Progenitor cell of endocrine pancreas (in vitro differentiated cells): ENCODE data around the gene IFITM5. TPM values are rescaled to one million over a fixed set of nuclear protein-coding genes. Genes with fewer than 3 reads are reported as not detected.

Experiments
- DNase-seq: peaks from one replicate; pipeline ENCODE4 v3.0.0; 2021; ENCODE audit warnings: low spot score; ENCODE audit not compliant: unreplicated experiment
- H3K27ac Mint-ChIP-seq: 2 replicates; pipeline ENCODE4 v1.8.0; 2021; ENCODE audit warnings: mild to moderate bottlenecking, moderate library complexity, mixed read lengths
- H3K27me3 Mint-ChIP-seq: 2 replicates; pipeline ENCODE4 v1.8.0; 2021; ENCODE audit warnings: mixed read lengths
- H3K36me3 Mint-ChIP-seq: 2 replicates; pipeline ENCODE4 v1.8.0; 2022; ENCODE audit warnings: mixed read lengths; ENCODE audit not compliant: insufficient read depth
- H3K4me1 Mint-ChIP-seq: 2 replicates; pipeline ENCODE4 v1.8.0; 2021; ENCODE audit warnings: low read depth, mixed read lengths
- H3K4me3 Mint-ChIP-seq: 2 replicates; pipeline ENCODE4 v1.8.0; 2021; ENCODE audit warnings: low read depth, mild to moderate bottlenecking, moderate library complexity, mixed read lengths
- H3K9me3 Mint-ChIP-seq: 2 replicates; pipeline ENCODE4 v1.8.0; 2021; ENCODE audit warnings: low read depth, mixed read lengths
- total RNA-seq: library from RNA; stranded (reverse); gene quantifications from 2 replicates; pipeline ENCODE4 v1.2.1, GENCODE V29; 2021
- TF ChIP-seq, protein P1 (sequence below): fragments of 200-600 bp; sonication (generic); IDR thresholded peaks from one replicate; pipeline ENCODE4 v1.5.0; 2021; ENCODE audit warnings: antibody characterized with exemption, mild to moderate bottlenecking; ENCODE audit not compliant: unreplicated experiment

The IFITM5 gene
- total RNA-seq, 1 donor from 2014 or later, result not detected

DNA sequence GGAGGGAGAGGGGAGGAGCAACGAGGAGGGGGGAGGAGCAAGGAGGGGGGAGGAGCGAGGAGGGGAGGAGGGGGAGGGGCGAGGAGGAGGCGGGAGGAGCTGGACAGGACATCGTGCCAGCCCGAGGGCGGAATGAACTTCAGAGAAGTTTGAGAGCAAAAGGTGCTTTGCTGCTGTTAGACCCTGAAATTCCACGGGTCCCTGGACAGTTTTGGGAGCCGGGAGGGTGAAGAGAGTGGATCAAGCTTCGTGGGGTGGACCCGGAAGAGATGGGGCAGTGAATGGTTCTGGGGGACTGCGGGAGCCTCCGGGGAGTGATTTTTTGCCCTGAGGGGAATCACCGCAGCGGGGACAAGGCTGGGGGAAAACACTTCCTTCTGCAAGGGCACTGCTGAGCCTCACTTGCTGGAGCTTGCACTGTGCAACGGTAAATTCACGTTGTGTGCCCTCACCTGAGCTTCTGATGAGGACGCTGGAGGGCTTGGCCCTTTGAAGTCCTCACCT lies 31.8 kb downstream of the IFITM5 start:
- no peak overlapping the region for H3K27ac Mint-ChIP-seq
- H3K36me3 Mint-ChIP-seq, result no peaks in the 10 kb centered on the region
- no peak overlapping the region for H3K4me3 Mint-ChIP-seq
- peaks cover 7% of the 10 kb centered on the region for H3K4me1 Mint-ChIP-seq
- H3K9me3 Mint-ChIP-seq, result no peaks in the 10 kb centered on the region
- H3K27me3 Mint-ChIP-seq, result peaks cover 14% of the 10 kb centered on the region
- TF ChIP-seq, protein P1, sequence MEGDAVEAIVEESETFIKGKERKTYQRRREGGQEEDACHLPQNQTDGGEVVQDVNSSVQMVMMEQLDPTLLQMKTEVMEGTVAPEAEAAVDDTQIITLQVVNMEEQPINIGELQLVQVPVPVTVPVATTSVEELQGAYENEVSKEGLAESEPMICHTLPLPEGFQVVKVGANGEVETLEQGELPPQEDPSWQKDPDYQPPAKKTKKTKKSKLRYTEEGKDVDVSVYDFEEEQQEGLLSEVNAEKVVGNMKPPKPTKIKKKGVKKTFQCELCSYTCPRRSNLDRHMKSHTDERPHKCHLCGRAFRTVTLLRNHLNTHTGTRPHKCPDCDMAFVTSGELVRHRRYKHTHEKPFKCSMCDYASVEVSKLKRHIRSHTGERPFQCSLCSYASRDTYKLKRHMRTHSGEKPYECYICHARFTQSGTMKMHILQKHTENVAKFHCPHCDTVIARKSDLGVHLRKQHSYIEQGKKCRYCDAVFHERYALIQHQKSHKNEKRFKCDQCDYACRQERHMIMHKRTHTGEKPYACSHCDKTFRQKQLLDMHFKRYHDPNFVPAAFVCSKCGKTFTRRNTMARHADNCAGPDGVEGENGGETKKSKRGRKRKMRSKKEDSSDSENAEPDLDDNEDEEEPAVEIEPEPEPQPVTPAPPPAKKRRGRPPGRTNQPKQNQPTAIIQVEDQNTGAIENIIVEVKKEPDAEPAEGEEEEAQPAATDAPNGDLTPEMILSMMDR, result no peak
- DNase-seq, result no peak

GRCh38 chr11:266676-267439 lies 32.5 kb downstream of the IFITM5 start:
- no peak for DNase-seq
- TF ChIP-seq, protein P1, result no peak
- no peaks in the 10 kb centered on the region for H3K36me3 Mint-ChIP-seq
- no peak overlapping the region for H3K27ac Mint-ChIP-seq
- no peaks in the 10 kb centered on the region for H3K9me3 Mint-ChIP-seq
- H3K4me3 Mint-ChIP-seq, result no peak overlapping the region
- H3K27me3 Mint-ChIP-seq, result peaks cover 14% of the 10 kb centered on the region
- peaks cover 5% of the 10 kb centered on the region for H3K4me1 Mint-ChIP-seq

- TF ChIP-seq, protein P1, result no peak
These were observed 37.7 kb downstream of the IFITM5 start for GRCh38 chr11:261624-262023.

DNA sequence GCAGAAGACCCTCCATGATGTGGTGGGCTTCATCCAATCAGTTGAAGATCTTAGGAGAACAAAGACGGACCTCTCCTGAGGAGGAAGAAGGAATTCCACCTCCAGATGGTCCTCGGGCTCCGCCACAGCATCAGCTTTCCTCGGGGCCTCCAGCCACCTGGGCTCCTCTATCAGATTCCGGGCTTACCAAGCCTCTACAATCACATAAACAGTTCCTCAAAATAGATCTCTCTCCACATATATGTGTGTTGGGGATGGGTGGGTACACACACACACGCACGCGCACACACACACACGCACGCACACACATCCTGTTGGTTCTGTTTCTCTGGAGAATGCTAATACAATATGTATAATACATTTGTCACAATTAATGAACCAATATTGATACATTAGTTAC lies 39.9 kb downstream of the IFITM5 start:
- TF ChIP-seq, protein P1, result no peak
- no peak overlapping the region for H3K4me3 Mint-ChIP-seq
- peaks cover 4% of the 10 kb centered on the region for H3K27me3 Mint-ChIP-seq
- no peaks in the 10 kb centered on the region for H3K36me3 Mint-ChIP-seq
- peaks cover 3% of the 10 kb centered on the region for H3K9me3 Mint-ChIP-seq
- no peak overlapping the region for H3K27ac Mint-ChIP-seq
- DNase-seq, result no peak
- H3K4me1 Mint-ChIP-seq, result no peaks in the 10 kb centered on the region

More at GRCh38 chr11:261624-262023, 37.7 kb downstream of the IFITM5 start:
- Mint-ChIP-seq H3K36me3 (no peaks in the 10 kb centered on the region), H3K27ac (no peak overlapping the region), H3K4me1 (no peaks in the 10 kb centered on the region), H3K9me3 (peaks cover 3% of the 10 kb centered on the region), H3K4me3 (no peak overlapping the region), H3K27me3 (peaks cover 4% of the 10 kb centered on the region)
- DNase-seq, result no peak

DNA sequence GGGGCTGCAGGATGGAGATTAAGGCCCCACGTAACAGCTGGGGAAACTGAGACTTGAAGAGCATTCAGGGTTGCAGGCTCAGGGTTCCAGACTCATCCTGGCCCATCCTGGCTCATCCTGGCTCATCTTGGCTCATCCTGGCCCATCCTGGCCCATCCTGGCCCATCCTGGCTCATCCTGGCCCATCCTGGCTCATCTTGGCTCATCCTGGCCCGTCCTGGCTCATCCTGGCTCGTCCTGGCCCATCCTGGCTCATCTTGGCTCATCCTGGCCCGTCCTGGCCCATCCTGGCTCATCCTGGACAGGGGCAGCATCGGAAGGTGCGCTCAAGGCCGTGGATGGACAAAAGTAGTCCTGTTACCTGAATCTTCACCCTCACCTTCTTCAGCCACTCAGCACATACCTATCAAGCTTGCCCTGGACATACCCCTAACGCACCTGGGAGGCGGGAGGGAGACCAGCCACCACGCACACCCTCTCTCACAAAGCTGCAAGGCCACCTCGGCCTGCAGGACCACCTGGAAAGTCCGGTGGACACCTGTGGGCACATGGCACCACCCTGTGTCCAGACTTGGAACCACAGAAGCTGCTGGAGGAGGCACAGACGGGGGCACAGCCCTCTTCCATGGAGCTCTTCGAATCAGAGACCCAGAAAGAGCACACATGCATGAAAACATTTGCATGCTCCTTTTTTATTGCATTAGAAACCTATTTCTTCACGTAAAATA lies 41.4 kb downstream of the IFITM5 start:
- peaks cover 3% of the 10 kb centered on the region for H3K9me3 Mint-ChIP-seq
- DNase-seq, result no peak
- TF ChIP-seq, protein P1, result peak; percentile 38
- peaks cover 4% of the 10 kb centered on the region for H3K27me3 Mint-ChIP-seq
- no peak overlapping the region for H3K27ac Mint-ChIP-seq
- peaks cover 3% of the 10 kb centered on the region for H3K36me3 Mint-ChIP-seq
- no peaks in the 10 kb centered on the region for H3K4me1 Mint-ChIP-seq
- H3K4me3 Mint-ChIP-seq, result no peak overlapping the region
